Superior temporal gyrus (tissue), 1 donor: ENCODE data around the gene PRELID3B.

Experiments
- DNase-seq: peaks from one replicate; pipeline ENCODE4 v3.0.0-alpha.2; 2016; ENCODE audit errors: extremely low spot score

PRELID3B gene

GRCh38 chr20:58995461-58996225, 46.9 kb downstream of the PRELID3B start:
- no peak for DNase-seq

DNA sequence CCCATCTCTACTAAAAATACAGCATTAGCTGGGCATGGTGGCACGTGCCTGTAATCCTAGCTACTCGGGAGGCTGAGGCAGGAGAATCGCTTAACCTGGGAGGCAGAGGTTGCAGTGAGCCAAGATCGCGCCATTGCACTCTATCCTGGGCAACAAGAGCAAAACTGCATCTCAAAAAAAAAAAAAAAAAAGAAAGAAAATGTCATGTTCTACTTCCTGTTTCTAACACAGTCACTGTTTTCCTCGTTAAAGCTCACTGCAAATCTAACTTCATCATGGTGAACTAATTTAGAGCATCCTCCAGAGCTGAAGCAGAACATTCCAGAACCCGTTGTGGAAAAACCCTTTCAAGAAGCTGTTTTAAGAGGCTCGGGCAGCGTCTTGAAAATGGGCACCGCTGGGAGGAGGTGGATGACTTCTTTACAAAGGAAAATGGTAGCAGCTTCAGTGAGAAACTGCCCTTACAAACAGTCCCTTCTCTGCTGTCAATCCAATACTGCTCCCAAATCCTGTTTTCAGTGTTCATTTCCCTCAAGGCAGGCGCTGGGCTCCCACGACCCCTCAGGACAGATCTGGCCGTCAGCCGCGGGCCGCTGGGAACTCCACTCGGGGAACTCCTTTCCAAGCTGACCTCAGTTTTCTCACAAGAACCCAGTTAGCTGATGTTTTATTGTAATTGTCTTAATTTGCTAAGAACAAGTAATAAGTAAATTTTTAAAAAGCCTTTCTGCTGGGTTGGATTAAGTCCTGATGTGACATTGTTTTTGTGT, 48.0 kb downstream of the PRELID3B start:
- no peak for DNase-seq

DNA sequence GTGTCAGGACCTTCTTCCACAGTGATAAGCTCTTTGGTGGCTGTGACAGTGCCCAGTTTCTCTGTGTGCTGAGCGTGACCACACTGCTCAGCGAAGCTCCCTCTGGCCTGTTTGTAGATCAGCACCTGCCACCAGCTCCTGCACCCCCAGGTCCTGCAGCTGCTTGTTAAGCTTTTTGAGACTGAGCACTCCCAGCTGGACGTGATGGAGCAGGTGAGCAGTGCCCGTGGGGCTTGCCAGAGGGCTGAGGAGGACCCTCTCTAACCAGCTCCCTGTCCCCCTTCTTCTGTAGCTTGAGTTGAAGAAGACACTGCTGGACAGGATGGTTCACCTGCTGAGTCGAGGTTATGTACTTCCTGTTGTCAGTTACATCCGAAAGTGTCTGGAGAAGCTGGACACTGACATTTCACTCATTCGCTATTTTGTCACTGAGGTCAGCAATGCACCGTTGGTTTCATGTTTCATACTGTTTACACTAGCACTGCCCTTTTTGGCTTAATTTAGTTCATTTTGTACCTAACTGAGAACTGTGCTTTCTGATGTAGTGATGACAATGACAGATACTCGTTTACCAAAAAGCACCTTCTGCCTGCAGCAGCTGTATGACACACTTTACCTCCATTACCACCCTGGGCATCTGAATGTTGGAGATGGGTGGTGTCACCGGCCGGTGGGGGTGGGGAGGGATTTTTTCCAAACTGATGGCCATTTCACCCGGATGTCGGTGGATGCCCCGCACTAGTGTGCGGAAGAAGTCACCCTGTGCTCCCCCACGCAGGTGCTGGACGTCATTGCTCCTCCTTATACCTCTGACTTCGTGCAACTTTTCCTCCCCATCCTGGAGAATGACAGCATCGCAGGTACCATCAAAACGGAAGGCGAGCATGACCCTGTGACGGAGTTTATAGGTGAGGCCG, 49.0 kb downstream of the PRELID3B start:
- no peak for DNase-seq

GRCh38 chr20:58992911-58993310, 49.7 kb downstream of the PRELID3B start:
- DNase-seq = no peak

GRCh38 chr20:58991715-58992114, 50.9 kb downstream of the PRELID3B start:
- DNase-seq = peak; percentile 36

DNA sequence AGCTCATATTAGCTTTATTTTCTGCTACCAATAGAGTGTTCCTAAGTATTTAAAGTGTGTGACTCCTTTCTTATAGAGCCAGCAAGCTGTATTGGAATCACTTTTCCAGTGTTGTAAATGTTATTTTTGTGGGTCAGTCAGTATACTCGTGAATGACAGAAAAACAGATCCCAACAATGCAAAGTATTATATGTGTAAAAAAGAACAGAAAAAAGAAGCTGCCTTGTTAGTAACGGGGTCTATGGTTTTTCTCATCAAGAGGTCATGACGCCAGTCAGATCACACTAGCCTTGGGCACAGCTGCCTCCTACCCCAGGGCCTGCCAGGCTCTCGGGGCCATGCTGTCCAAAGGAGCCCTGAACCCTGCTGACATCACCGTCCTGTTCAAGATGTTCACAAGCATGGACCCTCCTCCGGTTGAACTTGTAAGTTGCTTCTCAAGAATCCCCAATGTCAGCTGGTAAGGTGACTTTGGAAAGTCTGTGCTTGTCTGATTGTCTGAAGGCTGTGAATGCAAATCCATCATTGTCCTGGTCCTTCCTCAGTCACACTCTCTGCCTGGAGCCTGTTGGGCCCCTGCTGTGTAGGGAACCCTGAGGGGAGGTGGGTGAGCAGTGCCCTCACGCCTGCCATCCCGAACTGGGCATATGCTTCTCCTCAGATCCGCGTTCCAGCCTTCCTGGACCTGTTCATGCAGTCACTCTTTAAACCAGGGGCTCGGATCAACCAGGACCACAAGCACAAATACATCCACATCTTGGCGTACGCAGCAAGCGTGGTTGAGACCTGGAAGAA, 51.7 kb downstream of the PRELID3B start:
- no peak for DNase-seq

DNA sequence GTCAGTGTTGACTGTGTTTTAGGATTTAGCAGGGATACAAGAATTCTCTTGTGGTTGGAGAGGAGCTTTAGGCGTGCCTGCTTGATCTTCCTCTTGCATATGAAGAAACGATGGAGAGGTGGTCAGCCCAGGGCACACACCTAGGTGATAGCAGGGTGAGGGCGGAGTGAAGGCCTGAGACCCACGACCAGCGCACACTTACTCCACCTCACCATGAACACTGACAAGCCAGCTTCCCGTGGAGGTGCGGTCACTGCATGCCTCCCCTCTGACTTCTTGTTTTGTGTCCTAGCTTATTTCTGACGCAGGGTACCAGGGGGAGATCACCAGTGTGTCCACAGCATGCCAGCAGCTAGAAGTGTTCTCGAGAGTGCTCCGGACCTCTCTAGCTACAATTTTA, 53.4 kb downstream of the PRELID3B start:
- DNase-seq = no peak

DNA sequence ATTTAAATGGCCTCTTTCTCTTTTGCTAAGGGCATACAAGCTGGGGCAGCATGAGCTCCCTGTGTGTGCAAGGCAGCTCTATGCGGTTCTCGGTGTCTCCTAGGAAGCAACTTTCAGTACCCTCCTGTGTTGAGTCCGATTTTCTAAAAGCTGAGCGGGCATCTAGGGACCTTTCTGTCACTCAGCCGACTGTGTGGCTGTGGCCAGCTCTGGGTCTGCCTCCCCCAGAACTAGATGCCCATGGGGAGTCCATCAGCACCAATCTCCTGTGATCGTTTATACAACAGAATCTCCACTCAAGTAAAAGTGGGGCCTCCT, 54.1 kb downstream of the PRELID3B start:
- no peak for DNase-seq

DNA sequence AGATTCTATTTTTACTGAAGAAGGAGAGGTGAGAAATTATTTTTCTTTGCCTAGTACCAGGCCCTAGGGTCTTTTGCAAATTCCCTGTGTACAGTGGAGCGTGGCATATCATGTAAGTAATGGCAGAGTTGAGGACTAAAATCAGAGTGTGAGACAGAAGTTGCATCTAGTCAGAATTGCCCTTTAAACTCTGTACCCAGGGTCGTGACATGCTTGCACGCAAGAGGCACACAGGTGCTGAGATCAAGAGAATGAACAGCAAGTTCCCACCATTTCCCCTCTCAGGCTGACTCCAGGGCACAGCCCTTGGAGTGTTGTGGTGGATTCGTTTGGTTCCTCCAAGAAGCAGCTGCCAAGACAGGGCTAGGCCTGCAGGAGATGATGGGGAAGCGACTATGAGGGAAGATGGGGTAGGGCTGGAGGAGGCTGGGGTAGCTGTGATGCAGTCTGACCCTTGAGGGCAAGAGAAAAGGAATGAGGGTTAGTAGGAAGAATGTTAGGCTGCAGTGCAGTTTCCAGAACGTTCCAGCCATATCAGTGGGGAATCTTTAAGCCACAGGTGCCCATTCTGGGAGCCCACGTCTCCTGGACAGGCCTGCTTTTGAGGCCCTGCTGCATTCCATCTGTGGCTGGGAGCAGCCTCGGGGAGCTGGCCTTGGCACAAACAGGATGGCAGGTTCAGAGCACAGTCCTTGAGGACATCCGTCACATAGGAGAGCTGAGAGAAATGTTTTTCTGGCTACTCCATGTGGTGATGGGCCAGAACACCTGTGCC, 54.6 kb downstream of the PRELID3B start:
- no peak for DNase-seq

DNA sequence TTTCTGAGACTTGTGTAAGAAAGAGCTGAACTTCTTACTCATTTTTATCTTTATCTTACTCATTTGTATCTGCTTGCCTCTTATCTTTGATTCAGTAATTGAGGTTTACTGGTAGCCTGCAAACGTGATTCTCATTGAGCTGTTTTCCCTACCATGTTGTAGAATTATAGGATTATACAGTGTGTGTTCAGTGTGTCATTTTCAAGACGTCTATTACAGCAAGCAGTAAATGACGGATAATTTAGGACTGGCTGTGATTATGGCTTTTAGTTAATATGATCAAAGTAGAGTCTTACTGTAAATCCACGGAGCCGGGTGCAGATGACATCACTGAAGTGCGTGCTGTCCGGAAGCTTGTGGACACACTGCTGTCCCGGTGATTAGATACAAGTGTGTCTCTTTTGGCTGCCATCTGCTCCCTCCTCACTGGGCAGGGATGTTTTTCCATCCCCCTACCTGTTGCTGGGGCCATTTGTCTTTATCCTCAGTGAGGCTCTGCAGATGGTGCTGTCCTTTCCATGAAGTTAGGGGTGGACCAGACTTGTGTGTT, 55.5 kb downstream of the PRELID3B start:
- no peak for DNase-seq

DNA sequence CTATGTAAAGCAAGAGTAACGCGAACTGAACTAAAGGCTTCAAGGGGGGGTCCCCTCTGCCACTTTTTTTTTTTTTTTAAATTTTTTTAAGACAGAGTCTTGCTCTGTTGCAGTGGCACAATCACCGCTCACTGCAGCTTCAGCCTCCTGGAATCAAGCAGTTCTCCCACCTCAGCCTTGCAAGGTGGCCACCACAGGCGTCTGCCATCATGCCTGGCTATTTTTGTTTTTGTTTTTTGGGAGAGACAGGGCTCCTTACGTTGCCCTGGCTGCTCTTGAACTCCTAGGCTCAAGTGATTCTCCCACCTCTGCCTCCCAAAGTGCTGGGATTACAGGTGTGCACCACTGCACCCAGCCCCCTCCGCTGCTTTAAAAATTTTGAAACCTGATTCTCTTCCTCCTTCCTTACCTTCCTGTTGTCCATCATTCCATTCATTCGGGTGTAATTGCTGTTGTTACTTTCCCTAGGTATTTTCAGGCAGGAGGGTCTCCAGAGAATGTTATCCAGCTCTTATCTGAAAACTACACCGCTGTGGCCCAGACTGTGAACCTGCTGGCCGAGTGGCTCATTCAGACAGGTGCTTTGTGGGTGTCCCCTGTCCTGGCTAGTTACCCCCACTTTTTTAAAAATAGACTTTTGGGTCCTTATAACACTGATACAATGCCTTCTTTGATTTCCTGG, 56.2 kb downstream of the PRELID3B start:
- DNase-seq = no peak

DNA sequence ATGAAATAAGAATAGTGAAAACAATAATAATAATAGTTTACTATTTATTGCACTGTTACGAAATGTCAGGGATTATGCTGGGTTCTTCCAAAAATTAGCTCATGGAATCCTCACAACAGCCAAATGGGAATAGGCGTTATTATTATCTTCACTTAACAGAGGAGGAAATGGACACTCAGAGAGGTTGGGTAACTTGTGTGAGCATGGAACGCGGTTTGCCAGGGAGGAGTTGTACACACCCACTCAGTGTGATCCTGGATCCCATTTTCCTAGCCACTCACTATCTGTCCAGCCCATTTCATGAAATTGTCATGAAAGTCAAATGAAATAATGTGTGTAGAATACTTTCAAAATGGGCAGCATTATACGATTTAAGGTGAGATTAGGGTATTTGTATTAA, 56.9 kb downstream of the PRELID3B start:
- no peak for DNase-seq

- no peak for DNase-seq
These were observed 57.9 kb downstream of the PRELID3B start for GRCh38 chr20:58984691-58985090.
